Kidney epithelial cell (primary cell): ENCODE results near the gene TPO. TPM values are rescaled to one million over a fixed set of nuclear protein-coding genes. Genes with fewer than 3 reads are reported as not detected.
"Not testable (repeated sequence)": the region's sequence is repeated elsewhere in the genome, so short reads cannot be mapped to it uniquely, and the experiment has no call there.

Experiments used
- DNase-seq: peaks from one replicate; pipeline ENCODE4 v3.0.0-alpha.2; 2010; ENCODE audit warnings: low read depth
- H3K27me3 ChIP-seq: 2 replicates; pipeline ENCODE4 v1.6.0; 2011; ENCODE audit warnings: low read length; ENCODE audit not compliant: control insufficient read depth, insufficient read depth
- H3K36me3 ChIP-seq: 2 replicates; pipeline ENCODE4 v1.5.1; 2011; ENCODE audit warnings: low read length; ENCODE audit not compliant: control insufficient read depth, insufficient read depth
- H3K4me3 ChIP-seq: 2 replicates; pipeline ENCODE4 v1.5.1; 2011; ENCODE audit warnings: low read depth, mild to moderate bottlenecking, control low read depth, low read length
- total RNA-seq: library from RNA; depleted of rRNA; stranded (reverse); fragments of >200 nt; gene quantifications from 2 replicates; pipeline ENCODE4 v1.2.3, GENCODE V29; 2015
- TF ChIP-seq, protein P1 (sequence below): IDR thresholded peaks from 2 replicates; pipeline ENCODE4 v1.5.1; 2011; ENCODE audit warnings: mild to moderate bottlenecking, moderate library complexity, low read length, control low read depth, inconsistent platforms; ENCODE audit not compliant: insufficient read depth, poor library complexity, severe bottlenecking

The TPO gene
- total RNA-seq, 1 donor from 2014 or later, result not detected

GRCh38 chr2:1373830-1374229 lies 39.4 kb upstream of the TPO start:
- no peak for DNase-seq
- Histone ChIP-seq H3K36me3 (no peaks in the 10 kb centered on the region), H3K4me3 (no peak overlapping the region), H3K27me3 (no peaks in the 10 kb centered on the region)
- TF ChIP-seq, protein P1, sequence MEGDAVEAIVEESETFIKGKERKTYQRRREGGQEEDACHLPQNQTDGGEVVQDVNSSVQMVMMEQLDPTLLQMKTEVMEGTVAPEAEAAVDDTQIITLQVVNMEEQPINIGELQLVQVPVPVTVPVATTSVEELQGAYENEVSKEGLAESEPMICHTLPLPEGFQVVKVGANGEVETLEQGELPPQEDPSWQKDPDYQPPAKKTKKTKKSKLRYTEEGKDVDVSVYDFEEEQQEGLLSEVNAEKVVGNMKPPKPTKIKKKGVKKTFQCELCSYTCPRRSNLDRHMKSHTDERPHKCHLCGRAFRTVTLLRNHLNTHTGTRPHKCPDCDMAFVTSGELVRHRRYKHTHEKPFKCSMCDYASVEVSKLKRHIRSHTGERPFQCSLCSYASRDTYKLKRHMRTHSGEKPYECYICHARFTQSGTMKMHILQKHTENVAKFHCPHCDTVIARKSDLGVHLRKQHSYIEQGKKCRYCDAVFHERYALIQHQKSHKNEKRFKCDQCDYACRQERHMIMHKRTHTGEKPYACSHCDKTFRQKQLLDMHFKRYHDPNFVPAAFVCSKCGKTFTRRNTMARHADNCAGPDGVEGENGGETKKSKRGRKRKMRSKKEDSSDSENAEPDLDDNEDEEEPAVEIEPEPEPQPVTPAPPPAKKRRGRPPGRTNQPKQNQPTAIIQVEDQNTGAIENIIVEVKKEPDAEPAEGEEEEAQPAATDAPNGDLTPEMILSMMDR, result no peak

DNA sequence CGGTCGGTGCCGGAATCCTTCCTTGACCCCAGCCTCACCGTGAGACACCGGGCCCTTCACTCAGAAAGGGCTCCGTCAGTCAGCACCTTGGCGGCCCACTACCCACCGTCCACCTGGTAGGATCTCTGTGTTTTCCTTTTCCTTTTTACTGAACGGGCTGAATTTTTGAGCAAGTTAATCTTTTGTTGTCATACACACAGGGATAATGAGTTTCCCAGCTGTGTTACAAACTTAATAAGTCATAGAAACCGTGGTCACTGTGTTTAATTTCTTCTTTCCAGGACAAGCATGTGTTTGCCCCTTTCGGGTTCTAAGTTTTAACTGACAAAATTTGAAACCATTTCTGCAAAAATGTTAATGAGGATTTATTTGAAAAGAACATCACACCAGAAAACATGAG lies 39.0 kb upstream of the TPO start:
- Histone ChIP-seq H3K27me3 (no peaks in the 10 kb centered on the region), H3K4me3 (no peak overlapping the region), H3K36me3 (no peaks in the 10 kb centered on the region)
- TF ChIP-seq, protein P1, result no peak
- no peak for DNase-seq

GRCh38 chr2:1375794-1376193 lies 37.5 kb upstream of the TPO start:
- Histone ChIP-seq H3K36me3 (no peaks in the 10 kb centered on the region), H3K4me3 (no peak overlapping the region), H3K27me3 (no peaks in the 10 kb centered on the region)
- TF ChIP-seq, protein P1, result no peak
- DNase-seq, result no peak

- no peak for DNase-seq
- Histone ChIP-seq H3K27me3 (no peaks in the 10 kb centered on the region), H3K4me3 (no peak overlapping the region), H3K36me3 (no peaks in the 10 kb centered on the region)
- TF ChIP-seq, protein P1, result no peak
Measured at GRCh38 chr2:1377473-1377872, 35.8 kb upstream of the TPO start.

DNA sequence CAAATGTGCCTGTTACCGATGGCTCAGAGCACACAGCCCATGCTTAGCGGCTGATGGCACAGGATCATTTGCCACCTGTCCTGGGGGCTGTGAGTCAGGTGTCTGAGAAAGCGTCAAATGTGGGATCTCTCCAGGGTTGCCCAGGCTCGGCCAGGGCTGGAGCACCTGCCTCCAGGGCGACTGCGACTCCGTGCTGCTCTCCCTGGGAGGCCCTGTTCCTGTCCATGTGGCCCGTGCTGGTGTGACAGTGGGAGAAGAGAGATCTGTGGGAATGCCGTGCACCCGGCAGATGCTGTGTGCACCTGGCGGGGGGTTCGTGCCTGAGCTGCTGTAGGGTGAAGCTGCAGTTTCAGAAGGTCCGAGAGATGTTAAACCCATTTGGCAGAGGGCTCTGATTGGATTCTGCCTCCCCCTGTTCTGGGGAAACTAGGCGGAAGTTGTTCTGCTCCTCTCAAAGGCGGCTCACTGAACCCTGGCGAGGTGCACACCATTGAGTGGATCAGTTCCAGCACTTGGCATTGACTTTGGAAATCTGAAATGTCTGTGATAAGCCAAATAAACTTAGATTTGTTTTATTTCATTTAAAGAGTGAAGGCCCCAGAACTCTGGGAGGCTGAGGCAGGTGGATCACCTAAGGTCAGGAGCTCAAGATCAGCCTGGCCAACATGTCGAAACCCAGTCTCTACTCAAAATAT lies 34.7 kb upstream of the TPO start:
- H3K4me3 ChIP-seq, result no peak overlapping the region
- H3K36me3 ChIP-seq, result no peaks in the 10 kb centered on the region
- H3K27me3 ChIP-seq, result no peaks in the 10 kb centered on the region
- DNase-seq, result no peak
- TF ChIP-seq, protein P1, result no peak

- H3K27me3 ChIP-seq, result no peaks in the 10 kb centered on the region
- no peak overlapping the region for H3K4me3 ChIP-seq
- DNase-seq, result no peak
- TF ChIP-seq, protein P1, result no peak
- no peaks in the 10 kb centered on the region for H3K36me3 ChIP-seq
Measured at GRCh38 chr2:1381644-1382043, 31.6 kb upstream of the TPO start.

GRCh38 chr2:1387954-1388725 lies 25.1 kb upstream of the TPO start:
- not testable (repeated sequence) for H3K27me3 ChIP-seq, H3K4me3 ChIP-seq, H3K36me3 ChIP-seq, DNase-seq

GRCh38 chr2:1390118-1390517 lies 23.1 kb upstream of the TPO start:
- not testable (repeated sequence) for H3K4me3 ChIP-seq, H3K27me3 ChIP-seq, DNase-seq, H3K36me3 ChIP-seq
